Middle frontal gyrus (tissue), 1 donor: ENCODE data around the gene GRP.
"Not testable (repeated sequence)": the region's sequence is repeated elsewhere in the genome, so short reads cannot be mapped to it uniquely, and the experiment has no call there.

Experiments
- DNase-seq: peaks from one replicate; pipeline ENCODE4 v3.0.0-alpha.2; 2015; ENCODE audit warnings: low spot score; ENCODE audit errors: extremely low spot score

The GRP gene

DNA sequence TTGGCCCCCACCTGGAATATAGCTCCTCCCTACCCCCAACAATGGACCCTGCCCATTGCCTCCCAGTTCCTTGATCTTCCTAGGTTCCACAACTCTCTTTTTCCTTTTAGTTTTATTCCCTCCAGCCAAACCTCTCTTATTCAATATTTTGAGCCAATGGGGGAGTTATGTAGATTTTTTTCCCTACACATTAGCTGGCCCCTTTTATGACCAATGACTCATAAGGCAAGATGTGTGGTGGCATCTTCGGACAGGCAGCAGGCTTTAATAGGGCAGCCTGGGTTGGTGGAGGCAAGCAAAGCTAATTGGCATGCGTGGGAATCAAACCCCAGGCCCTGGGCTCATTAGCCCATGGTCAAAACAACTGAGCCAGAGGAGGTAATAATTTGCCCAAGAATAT lies 9.2 kb downstream of the GRP start:
- no peak for DNase-seq

DNA sequence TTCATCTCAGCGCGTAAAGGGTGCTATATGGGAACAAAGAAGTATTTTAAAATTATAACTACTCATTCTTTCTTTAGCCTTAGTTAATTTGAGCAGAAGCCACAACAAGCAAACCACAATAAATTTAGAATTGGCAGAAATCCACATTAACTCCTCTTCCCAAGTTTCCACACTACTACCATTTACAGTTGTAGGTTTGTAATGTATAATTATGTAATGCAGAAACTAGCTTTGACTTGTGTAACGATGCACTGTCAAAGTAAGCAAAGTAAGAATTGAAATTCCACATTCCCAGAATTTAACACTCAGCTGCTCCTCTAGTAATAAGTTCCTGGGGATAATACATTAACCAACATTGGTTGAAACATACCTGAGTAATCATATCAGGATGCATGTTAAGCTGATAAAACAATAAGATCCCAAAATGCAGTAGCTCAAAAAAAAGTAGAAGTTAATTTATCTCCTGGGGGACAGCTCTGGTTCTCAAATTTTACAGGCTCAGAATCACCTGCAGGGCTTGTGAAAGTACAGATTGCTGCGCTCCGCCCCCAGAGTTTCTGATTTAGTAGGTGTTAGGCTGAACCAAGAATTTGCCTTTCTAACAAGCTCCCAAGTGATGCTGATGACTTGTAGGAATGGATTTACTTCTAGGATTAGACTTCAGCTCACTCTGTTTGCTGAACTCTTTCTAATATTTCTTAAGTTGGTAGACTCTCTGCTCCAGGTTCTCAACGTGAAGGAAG lies 9.9 kb downstream of the GRP start:
- DNase-seq: no peak

- peak; percentile 49 for DNase-seq
Measured at GRCh38 chr18:59231114-59231513, 11.2 kb downstream of the GRP start.

DNA sequence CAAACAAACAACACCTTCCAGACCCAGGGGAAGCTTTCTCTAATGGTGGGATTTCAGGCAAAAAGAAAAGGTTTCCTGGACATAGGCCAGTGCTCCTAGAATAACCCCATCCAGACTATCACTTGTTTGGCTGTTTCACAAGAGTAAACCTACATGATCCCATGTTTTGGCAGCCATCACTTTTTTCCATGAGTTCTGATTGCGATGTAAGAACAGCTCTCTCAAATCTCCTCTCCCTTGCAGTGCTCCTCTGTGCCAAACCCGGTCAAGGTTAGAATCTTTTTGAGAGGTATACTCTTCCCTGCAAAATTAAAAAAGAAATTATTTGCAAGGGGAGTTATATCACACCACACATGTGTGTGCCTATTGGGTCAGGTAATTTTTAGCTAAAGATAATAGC lies 11.9 kb downstream of the GRP start:
- DNase-seq: no peak

DNA sequence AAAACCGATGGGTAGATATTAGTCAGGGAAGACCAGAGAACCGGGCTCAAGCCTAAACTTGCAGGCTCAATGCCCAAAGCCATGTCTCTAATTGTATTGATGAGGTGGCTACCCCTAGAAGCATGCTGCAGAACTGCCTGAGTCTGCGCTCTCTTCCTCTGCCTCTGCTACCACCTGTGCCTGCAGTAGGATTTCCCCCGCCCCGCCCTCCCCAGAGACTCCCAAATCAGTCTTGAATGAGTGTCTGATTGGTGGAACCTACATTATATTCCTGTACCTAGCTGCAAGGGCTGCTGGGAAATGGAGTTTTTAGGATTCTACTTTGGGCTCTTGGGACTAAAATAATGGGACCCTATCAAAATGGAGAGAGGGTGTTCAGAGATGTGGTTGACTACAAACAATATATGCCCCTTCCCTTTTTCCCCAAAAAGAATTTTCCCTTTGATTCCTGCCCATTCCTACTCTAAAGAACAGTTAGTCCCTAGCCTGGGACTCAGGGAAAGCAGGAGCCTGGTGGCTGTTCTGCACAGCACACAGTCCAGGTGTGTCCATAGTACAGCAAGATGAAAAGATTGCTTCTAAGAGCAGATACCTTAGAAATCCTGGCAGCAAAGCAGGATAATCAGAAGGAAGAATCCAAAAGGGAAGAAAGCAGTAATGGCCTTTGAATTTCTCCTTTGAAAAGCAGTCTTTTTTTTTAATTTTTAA lies 12.5 kb downstream of the GRP start:
- no peak for DNase-seq

DNA sequence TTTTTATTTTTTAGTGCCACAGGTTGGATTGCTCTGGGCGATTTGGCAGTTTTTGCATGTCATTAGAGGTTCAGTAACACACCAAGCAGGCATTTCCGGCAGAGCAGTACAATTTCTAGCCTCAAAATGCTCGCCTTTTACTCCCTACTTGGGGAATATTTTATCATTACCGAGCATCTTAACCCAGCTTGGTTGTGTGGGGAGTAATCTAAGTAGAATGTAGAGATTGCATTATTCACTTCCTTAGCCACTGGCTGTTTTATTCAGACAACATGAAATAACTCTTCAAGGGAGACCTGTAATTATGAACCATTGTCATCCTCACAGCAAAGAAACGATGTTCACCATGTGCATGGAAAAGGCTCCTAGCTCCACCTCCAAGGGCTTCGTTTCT lies 13.1 kb downstream of the GRP start:
- no peak for DNase-seq

- no peak for DNase-seq
Measured at GRCh38 chr18:59238385-59238784, 18.4 kb downstream of the GRP start.

DNA sequence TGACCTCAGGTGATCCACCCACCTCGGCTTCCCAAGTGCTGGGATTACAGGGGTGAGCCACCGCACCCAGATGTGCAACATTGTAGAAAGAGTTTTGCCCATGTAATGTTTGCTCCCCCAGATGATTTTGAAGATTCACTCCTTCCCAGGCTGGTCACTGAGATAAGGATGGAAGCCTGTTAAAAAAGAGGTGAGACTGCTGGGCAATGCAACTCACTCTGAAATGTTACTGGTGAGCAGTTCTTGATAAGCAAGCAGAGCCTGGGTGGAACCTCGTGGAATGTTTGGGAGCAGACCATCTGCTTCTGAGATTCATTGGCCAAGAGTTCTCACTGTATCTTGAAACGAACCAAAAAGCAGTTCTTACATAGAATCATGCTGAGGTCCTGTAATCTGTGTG lies 19.7 kb downstream of the GRP start:
- DNase-seq: no peak

DNA sequence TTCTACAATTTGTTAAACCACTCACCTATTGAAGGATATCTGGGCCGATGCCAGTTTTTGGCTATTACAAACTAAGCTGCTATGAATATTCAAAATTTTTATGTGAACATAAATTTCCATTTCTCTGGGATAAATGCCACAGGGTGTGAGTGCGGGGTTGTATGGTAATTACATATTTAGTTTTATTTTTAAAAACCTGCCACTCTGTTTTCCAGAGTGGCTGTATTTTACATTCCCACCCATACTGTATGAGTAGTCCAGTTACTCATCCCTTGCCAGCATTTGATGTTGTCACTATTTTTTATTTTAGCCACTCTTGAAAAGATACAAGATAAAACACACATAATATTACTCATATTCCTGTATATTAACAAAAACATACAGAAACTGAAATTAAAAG lies 22.9 kb downstream of the GRP start:
- DNase-seq: no peak

GRCh38 chr18:59246796-59247195 lies 26.8 kb downstream of the GRP start:
- no peak for DNase-seq

GRCh38 chr18:59249199-59249774 lies 29.3 kb downstream of the GRP start:
- DNase-seq: peak; percentile 63

GRCh38 chr18:59255491-59255890 lies 35.5 kb downstream of the GRP start:
- not testable (repeated sequence) for DNase-seq

DNA sequence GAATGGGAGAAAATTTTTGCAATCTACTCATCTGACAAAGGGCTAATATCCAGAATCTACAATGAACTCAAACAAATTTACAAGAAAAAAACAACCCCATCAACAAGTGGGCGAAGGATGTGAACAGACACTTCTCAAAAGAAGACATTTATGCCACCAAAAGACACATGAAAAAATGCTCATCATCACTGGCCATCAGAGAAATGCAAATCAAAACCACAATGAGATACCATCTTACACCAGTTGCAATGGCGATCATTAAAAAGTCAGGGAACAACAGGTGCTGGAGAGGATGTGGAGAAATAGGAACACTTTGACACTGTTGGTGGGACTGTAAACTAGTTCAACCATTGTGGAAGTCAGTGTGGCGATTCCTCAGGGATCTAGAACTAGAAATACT lies 41.9 kb downstream of the GRP start:
- DNase-seq: not testable (repeated sequence)

DNA sequence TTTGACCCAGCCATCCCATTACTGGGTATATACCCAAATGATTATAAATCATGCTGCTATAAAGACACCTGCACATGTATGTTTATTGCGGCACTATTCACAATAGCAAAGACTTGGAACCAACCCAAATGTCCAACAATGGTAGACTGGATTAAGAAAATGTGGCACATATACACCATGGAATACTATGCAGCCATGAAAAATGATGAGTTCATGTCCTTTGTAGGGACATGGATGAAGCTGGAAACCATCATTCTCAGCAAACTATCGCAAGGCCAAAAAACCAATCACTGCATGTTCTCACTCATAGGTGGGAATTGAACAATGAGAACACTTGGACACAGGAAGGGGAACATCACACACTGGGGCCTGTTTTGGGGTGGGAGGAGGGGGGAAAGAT lies 42.3 kb downstream of the GRP start:
- DNase-seq: not testable (repeated sequence)

DNA sequence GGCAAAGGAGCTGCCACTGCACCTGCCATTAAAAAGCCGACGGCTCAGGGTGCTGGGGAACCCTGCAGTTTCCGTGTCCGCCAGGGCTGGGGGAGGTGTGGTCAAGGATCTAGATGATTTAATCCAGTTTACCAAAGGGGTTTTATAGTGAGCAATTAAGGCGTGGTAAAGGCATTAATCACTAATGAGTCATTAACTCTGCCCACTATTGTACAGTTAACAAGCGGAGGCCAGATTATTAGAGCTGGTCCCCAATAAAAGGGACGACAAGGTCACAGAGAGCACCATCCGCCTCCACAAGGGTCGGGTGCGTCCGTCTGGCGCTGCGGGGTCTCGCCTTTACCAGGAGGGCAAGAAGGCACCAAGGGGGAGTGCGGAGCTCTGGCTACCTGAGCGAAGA lies 43.7 kb downstream of the GRP start:
- no peak for DNase-seq

DNA sequence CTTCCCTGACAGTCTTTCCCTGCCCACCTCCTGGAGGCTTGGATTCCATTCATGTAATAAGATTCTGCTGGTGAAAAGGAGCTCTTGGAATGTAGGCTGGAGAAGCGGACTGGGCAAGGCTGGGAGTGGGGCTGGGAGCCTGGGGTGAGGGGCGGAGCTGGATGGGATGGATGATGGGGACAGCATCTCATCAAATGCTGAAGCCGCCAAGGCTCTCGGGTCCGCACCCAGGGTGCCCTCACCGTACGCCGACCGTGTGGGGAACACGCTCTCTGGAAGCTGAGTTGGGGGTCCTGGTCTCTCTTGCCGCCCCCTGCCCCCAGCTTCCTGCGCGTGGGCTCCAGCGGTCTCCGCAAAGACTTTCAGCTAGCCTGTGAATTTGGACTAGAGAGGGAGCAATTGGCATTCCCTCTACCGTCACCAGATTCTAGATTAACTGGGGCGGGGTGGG lies 44.2 kb downstream of the GRP start:
- DNase-seq: no peak

GRCh38 chr18:59264651-59265245 lies 44.8 kb downstream of the GRP start:
- DNase-seq: no peak

DNA sequence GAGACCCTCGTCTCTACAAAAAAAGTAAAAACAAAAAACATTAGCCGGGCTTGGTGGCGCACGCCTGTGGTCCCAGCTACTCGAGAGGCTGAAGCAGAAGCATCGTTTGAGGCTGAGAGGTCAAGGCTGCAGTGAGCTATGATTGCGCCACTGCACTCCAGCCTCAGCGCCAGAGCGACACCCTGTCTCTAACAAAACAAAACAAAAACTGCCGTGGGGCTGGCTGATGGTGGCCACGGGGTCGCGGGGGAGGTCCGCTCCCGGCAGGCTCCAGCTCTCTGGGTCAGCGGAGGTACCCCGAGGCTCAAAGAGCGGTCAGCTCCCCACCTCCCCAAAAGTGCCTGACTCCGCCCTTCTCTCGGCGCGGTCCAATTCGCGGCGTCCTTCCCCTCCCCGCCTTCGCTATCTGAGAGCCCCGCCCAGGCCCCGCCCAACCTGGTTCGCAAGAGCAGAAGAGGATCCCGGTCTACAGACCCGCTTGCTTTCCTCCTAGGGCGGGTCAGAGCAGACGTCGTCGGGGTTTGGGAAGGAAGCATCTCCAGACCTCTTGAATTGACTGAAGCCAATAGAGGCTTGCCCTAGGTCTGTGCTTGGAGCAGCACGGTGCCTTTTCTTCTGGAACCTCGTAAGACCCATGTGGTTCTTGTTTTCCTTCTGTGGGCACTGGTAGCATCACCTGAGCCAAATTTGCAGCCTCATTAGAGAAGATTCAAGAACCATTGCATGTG lies 45.5 kb downstream of the GRP start:
- no peak for DNase-seq

DNA sequence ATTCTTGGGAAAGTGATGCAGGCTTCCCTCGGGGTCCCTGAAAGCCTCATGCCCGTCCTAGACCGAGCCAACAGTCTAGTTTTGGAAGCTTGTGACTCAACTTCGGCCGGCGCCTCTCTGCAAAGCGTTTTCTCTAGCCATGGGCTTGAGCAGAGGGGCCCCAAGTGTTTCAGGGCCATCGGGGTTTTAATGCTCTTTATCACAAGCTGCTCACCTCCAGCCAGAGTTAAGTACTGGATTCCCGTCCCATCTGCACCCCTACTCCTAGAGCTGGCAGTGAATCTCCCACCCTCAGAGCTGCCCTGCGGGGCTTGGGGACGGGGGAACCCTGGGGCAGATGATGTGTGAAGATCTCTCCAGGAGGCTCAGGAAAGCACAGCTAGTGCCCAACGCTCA lies 46.0 kb downstream of the GRP start:
- DNase-seq: no peak

DNA sequence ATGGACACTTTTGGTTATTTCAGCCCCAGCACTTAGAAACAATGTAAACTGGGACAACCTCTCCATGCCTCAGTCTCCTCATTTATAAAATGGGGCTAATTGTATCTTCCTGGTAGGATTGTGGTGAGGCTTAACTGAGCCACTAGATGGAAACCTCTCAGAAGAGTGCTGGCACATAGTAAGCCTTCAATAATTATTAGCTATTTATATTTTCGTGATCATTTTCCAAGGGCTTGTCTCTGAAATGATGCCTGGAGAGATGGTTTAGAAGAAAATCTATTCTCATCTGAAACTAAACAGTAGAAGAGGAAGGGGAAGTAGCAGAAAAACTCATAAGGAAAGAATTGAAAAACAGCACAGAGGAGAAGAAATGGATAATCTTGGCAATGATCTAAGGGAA lies 46.5 kb downstream of the GRP start:
- DNase-seq: no peak

DNA sequence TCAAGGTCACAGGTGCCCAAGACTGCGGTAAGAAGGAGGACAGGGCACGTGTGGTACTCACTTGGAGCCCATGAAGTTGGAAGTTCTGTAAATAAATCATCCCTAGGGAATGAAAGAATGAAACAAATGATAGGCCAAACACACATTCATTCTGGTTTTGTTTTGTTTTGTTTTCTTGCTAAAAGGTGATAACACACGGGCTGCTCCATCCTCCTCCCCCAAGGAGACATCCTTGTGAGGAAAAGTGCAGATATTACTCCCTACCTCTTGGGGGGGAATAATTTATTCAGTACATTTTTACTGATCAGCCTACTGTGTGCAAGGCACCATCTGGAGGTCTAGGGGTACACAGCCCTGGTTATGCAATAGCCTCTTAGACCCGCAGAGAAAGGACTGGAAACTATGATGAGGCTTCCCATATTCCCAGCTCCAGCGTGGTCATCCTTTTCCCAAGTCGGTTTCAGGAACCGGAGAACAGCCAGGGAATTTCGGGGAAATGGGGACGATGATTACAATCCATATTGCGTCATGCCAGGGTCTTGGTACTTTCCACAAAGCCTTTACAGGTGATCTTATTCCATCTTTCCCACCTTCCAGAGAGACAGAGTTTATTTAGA lies 47.0 kb downstream of the GRP start:
- no peak for DNase-seq
